Liver (tissue), 9 donors: ENCODE results near the gene POMT1. TPM values are rescaled to one million over a fixed set of nuclear protein-coding genes. Genes with fewer than 3 reads are reported as not detected.

Experiments
- DNase-seq: peaks from one replicate; pipeline ENCODE4 v3.0.0-alpha.2; 2017; ENCODE audit warnings: low spot score
- H3K27ac ChIP-seq, 2 donors: one replicate each; pipeline ENCODE4 v1.7.0; 2013; ENCODE audit warnings: inconsistent platforms in 2 of 2, low read length in 2 of 2, control low read depth in 1 of 2, low read depth in 1 of 2, mild to moderate bottlenecking in 1 of 2
- H3K27me3 ChIP-seq, 4 donors: one replicate each; pipeline versions ENCODE4 v1.6.1 to v1.7.0; 2013; ENCODE audit warnings: low read length in 3 of 4, inconsistent platforms in 1 of 4, mild to moderate bottlenecking in 1 of 4, moderate library complexity in 1 of 4; ENCODE audit not compliant: control insufficient read depth in 4 of 4, insufficient read depth in 4 of 4
- H3K36me3 ChIP-seq, 4 donors: one replicate each; pipeline versions ENCODE4 v1.6.1 to v1.7.0; 2013; ENCODE audit warnings: low read length in 3 of 4, mild to moderate bottlenecking in 3 of 4, low read depth in 1 of 4, moderate library complexity in 1 of 4; ENCODE audit not compliant: control insufficient read depth in 4 of 4, insufficient read depth in 3 of 4
- H3K4me1 ChIP-seq, 4 donors: one replicate each; pipeline versions ENCODE4 v1.6.1 to v1.7.0; 2013; ENCODE audit warnings: low read length in 3 of 4, mild to moderate bottlenecking in 3 of 4, moderate library complexity in 1 of 4; ENCODE audit not compliant: control insufficient read depth in 4 of 4, insufficient read depth in 4 of 4
- H3K4me3 ChIP-seq, 3 donors: one replicate each; pipeline versions ENCODE4 v1.6.1 to v1.7.0; 2013; ENCODE audit warnings: low read length in 3 of 3, control low read depth in 1 of 3, low read depth in 1 of 3, mild to moderate bottlenecking in 1 of 3
- H3K9ac ChIP-seq, 2 donors: one replicate each; pipeline ENCODE4 v1.7.0; 2013; ENCODE audit warnings: low read length in 2 of 2, mild to moderate bottlenecking in 2 of 2, moderate library complexity in 2 of 2, control low read depth in 1 of 2, low read depth in 1 of 2
- H3K9me3 ChIP-seq, 4 donors: one replicate each; pipeline versions ENCODE4 v1.6.1 to v1.7.0; 2013; ENCODE audit warnings: low read length in 3 of 4; ENCODE audit not compliant: control insufficient read depth in 4 of 4
- ATF3 ChIP-seq: IDR thresholded peaks from 2 replicates; pipeline ENCODE4 v1.6.1; 2016; ENCODE audit warnings: antibody characterized with exemption
- FOXA2 ChIP-seq: IDR thresholded peaks from 2 replicates; pipeline ENCODE4 v1.6.1; 2016; ENCODE audit warnings: antibody characterized with exemption
- GABPA ChIP-seq, 2 donors: IDR thresholded peaks in 1 of 2; conservative IDR thresholded peaks in 1 of 2; 2 replicates each; pipeline ENCODE4 v1.6.1; 2016; ENCODE audit warnings: antibody characterized with exemption in 2 of 2, mild to moderate bottlenecking in 1 of 2, moderate library complexity in 1 of 2
- HNF4A ChIP-seq, 2 donors: conservative IDR thresholded peaks; 2 replicates each; pipeline ENCODE4 v1.6.1; 2016; ENCODE audit warnings: antibody characterized with exemption in 2 of 2, mild to moderate bottlenecking in 2 of 2
- JUND ChIP-seq, 2 donors: IDR thresholded peaks; 2 replicates each; pipeline ENCODE4 v1.6.1; 2016; ENCODE audit warnings: antibody characterized with exemption in 2 of 2
- MAX ChIP-seq: IDR thresholded peaks from 2 replicates; pipeline ENCODE4 v1.6.1; 2016; ENCODE audit warnings: antibody characterized with exemption
- NR2F2 ChIP-seq: IDR thresholded peaks from 2 replicates; pipeline ENCODE4 v1.6.1; 2016; ENCODE audit warnings: antibody characterized with exemption
- RAD21 ChIP-seq, 2 donors: IDR thresholded peaks; 2 replicates each; pipeline ENCODE4 v1.6.1; 2016; ENCODE audit warnings: antibody characterized with exemption in 2 of 2, mild to moderate bottlenecking in 2 of 2
- SP1 ChIP-seq: IDR thresholded peaks from 2 replicates; pipeline ENCODE4 v1.6.1; 2018; ENCODE audit warnings: antibody characterized with exemption, mild to moderate bottlenecking
- YY1 ChIP-seq: IDR thresholded peaks from 2 replicates; pipeline ENCODE4 v1.6.1; 2016; ENCODE audit warnings: antibody characterized with exemption, mild to moderate bottlenecking
- WGBS: extraction: QIAGEN DNeasy Blood & Tissue Kit; methylation state at CpG from one replicate; pipeline ENCODE4 v1.1.7; 2013; 5-methylcytosine and 5-hydroxymethylcytosine counted together
- polyA plus RNA-seq, 2 donors: library from polyadenylated mRNA; stranded (reverse) in 1 of 2; unstranded in 1 of 2; fragments of 200-250 nt in 1 of 2; fragments of >200 nt in 1 of 2; fragmentation: Nextera tagmentation in 1 of 2; extraction: Ambion mirVana in 1 of 2; gene quantifications; one replicate each; pipeline versions ENCODE4 v1.2.1 to v1.2.3, GENCODE V29; 2013 to 2015
- total RNA-seq, 2 donors: library from RNA; depleted of rRNA; stranded (reverse); fragments of >200 nt; gene quantifications; one replicate each; pipeline ENCODE4 v1.2.3, GENCODE V29; 2014
- donor health status: healthy.
- donor health status: healthy.
- donor health status: healthy.
- donor health status: healthy.
- donor health status: healthy.

The POMT1 gene
- total and polyA plus RNA-seq, 4 donors: 11.2 to 14.2 (median 11.6) TPM

DNA sequence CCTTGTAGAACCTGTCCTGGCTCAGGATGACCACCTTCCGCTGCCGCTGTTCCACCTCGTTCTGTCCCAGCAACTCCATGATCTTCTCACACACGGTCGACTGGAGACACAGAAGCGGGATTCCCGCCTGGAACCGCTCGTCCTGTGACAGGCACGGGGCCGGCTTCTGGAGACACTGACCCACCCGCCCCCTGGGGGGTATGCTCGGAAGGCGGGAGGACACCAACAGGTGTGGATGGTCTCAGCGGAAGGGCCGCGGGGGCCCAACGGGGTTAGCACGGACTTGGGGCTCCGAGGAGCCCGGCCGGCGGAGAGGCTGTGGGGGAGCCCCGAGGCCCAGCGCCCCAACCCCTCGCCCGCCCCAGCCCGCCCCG lies 27.8 kb downstream of the POMT1 start:
- Histone ChIP-seq H3K36me3 (peaks cover 9 to 31% (median 14%) of the 10 kb centered on the region in 4 donors), H3K9me3 (no peaks in the 10 kb centered on the region), H3K27me3 (no peaks in the 10 kb centered on the region), H3K9ac (peak overlapping the region; percentile 1 to 90), H3K27ac (peak overlapping the region; percentile 68 to 80), H3K4me1 (peaks cover 6 to 34% (median 26%) of the 10 kb centered on the region in 4 donors), H3K4me3 (peak overlapping the region; percentile 59 to 96 (median 94))
- peak; percentile 47 for DNase-seq
- TF ChIP-seq GABPA (IDR thresholded peaks at IDR 0.05 in 1 of 2, conservative IDR thresholded peaks at IDR 0.05 in 1 of 2) (no peak), RAD21 (IDR thresholded peaks at IDR 0.05) (peak in 1 of 2 donors; percentile 21)
- 2% methylated on average over 29 of the region's 29 CpGs for WGBS

GRCh38 chr9:131530920-131531832 lies 28.5 kb downstream of the POMT1 start, which contains the start of gene UCK1:
UCK1 (minus strand) TSS chr9:131531263; CDS start chr9:131531174, 89 bp downstream.
- H3K36me3 ChIP-seq: peaks cover 9 to 24% (median 13%) of the 10 kb centered on the region in 4 donors
- H3K9me3 ChIP-seq: no peaks in the 10 kb centered on the region
- H3K4me3 ChIP-seq: peak within 1 kb of the TSS; percentile 59 to 96 (median 94)
- H3K4me1 ChIP-seq: peaks cover 6 to 34% (median 26%) of the 10 kb centered on the region in 4 donors
- TF ChIP-seq GABPA (IDR thresholded peaks at IDR 0.05 in 1 of 2, conservative IDR thresholded peaks at IDR 0.05 in 1 of 2) (peak in 1 of 2 donors; percentile 80), JUND (IDR thresholded peaks at IDR 0.05) (no peak), ATF3 (no peak)
- H3K27me3 ChIP-seq: no peaks in the 10 kb centered on the region
- peak within 1 kb of the TSS; percentile 68 to 80 for H3K27ac ChIP-seq
- DNase-seq: peak; percentile 90
- 8% methylated on average over 103 of the region's 103 CpGs for WGBS
- peak within 1 kb of the TSS; percentile 18 to 90 for H3K9ac ChIP-seq

DNA sequence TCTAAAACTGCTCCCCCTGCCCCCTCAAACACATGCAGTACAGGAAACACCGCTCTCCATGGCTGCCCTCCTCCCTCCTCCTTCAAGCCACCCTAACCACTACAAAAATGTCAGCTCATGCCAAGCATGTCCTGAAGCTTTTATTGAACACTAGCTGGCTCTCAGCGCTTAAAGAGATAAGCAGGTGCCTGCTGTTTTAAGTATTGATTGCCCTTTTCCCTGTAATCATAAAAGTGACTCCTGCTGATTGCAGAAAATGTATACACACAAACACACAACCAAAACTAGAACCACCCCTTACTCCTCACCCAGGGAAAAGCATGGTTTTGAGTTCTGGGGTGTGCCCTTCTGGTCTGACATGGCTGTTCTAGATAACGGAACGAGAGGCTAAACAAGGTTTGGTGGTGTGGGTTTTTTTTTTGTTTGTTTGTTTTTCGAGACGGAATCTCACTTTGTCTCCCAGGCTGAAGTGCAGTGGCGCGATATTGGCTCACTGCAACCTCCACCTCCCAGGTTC lies 32.1 kb downstream of the POMT1 start:
- TF ChIP-seq NR2F2 (no peak), SP1 (peak; percentile 67), HNF4A (conservative IDR thresholded peaks at IDR 0.05) (peak; percentile 60 to 64), FOXA2 (no peak), MAX (peak; percentile 49), ATF3 (no peak), YY1 (peak; percentile 83), GABPA (IDR thresholded peaks at IDR 0.05 in 1 of 2, conservative IDR thresholded peaks at IDR 0.05 in 1 of 2) (peak in 1 of 2 donors; percentile 27)

More for the DNA sequence above, 32.1 kb downstream of the POMT1 start:
- H3K36me3 ChIP-seq: no peaks in the 10 kb centered on the region
- 16% methylated on average over 8 of the region's 8 CpGs for WGBS
- H3K27me3 ChIP-seq: no peaks in the 10 kb centered on the region
- no peak for DNase-seq
- peak overlapping the region in 1 of 2 donors; percentile 45 for H3K27ac ChIP-seq
- H3K9me3 ChIP-seq: no peaks in the 10 kb centered on the region
- peaks cover 6 to 25% (median 20%) of the 10 kb centered on the region in 4 donors for H3K4me1 ChIP-seq
- H3K4me3 ChIP-seq: peak overlapping the region in 1 of 3 donors; percentile 17
- peak overlapping the region in 1 of 2 donors; percentile 1 for H3K9ac ChIP-seq
